ENCODE measurements around the gene TRIM2. TPM values are rescaled to one million over a fixed set of nuclear protein-coding genes. Genes with fewer than 3 reads are reported as not detected.

Gene TRIM2
- total and polyA plus RNA-seq, 2 of the 8 experiments (the other 6 are each of a cell fraction or from before 2014, with no cell fraction given) = 34.0 to 59.8 TPM

- Histone ChIP-seq H3K23me2 (ENCODE audit: low read depth, low read length) (no peaks in the 10 kb centered on the region), H3K36me3 (ENCODE audit: control insufficient read depth in 2 of 4, insufficient read depth in 4 of 4, low read length in 3 of 4) (peaks cover 0 to 30% (median 10%) of the 10 kb centered on the region in 4 experiments; a peak in 5 of 8 replicates), H3K4me3 (ENCODE audit: extremely low read depth in 1 of 4, insufficient read depth in 2 of 4, low read depth in 3 of 4, low read length in 4 of 4) (no peak overlapping the region), H3K9ac (replicated peaks in 1 of 4; ENCODE audit: extremely low read depth in 1 of 4, low read depth in 3 of 4, low read length in 3 of 4) (no peak overlapping the region), H3K4ac (replicated peaks; ENCODE audit: insufficient read length, low read depth, low read length) (no peak overlapping the region), H2AFZ (ENCODE audit: low read length) (no peak overlapping the region), H4K91ac (replicated peaks; ENCODE audit: insufficient read length, low read length) (no peak overlapping the region), H2BK20ac (ENCODE audit: low read length) (no peak overlapping the region), H3K27ac (ENCODE audit: low read depth, low read length) (no peak overlapping the region), H4K8ac (ENCODE audit: extremely low read depth, insufficient read depth, low read length) (no peak overlapping the region), H3K56ac (replicated peaks; ENCODE audit: insufficient read length, low read depth, low read length) (no peak overlapping the region), H3K27me3 (replicated peaks in 1 of 4; ENCODE audit: control insufficient read depth in 3 of 4, extremely low read depth in 1 of 4, insufficient read depth in 3 of 4, low read length in 3 of 4) (no peaks in the 10 kb centered on the region), H2AK5ac (ENCODE audit: low read depth, low read length) (no peak overlapping the region), H2BK15ac (ENCODE audit: low read length) (no peak overlapping the region), H3K79me1 (ENCODE audit: low read depth, low read length) (no peaks in the 10 kb centered on the region), H2BK5ac (ENCODE audit: low read depth, low read length) (no peak overlapping the region), H4K20me1 (replicated peaks in 1 of 2; ENCODE audit: control insufficient read depth in 1 of 2, insufficient read depth in 2 of 2, low read length in 2 of 2) (peaks cover 0 to 5% of the 10 kb centered on the region in 2 experiments), H3K79me2 (ENCODE audit: control insufficient read depth in 1 of 2, insufficient read depth in 2 of 2, low read length in 2 of 2) (peaks cover 0 to 22% of the 10 kb centered on the region in 2 experiments; a peak in 2 of 4 replicates), H4K5ac (ENCODE audit: insufficient read length, low read depth, low read length) (no peak overlapping the region), H3K18ac (ENCODE audit: extremely low read depth, low read length) (no peak overlapping the region), H3K4me2 (ENCODE audit: insufficient read depth in 1 of 2, low read depth in 2 of 2, low read length in 2 of 2) (no peak overlapping the region), H3K9me3 (ENCODE audit: insufficient read depth in 2 of 2, low read depth in 1 of 2, low read length in 1 of 2) (no peaks in the 10 kb centered on the region), H3K4me1 (replicated peaks in 1 of 4; ENCODE audit: control insufficient read depth in 3 of 4, insufficient read depth in 4 of 4, low read length in 3 of 4) (peaks cover 4 to 14% (median 9%) of the 10 kb centered on the region in 4 experiments; a peak in 5 of 7 replicates), H2BK12ac (ENCODE audit: low read depth, low read length) (no peak overlapping the region), H3K14ac (ENCODE audit: insufficient read length) (no peak overlapping the region), H3K23ac (ENCODE audit: insufficient read length) (no peak overlapping the region), H2BK120ac (replicated peaks; ENCODE audit: low read depth, low read length) (no peak overlapping the region)
- CTCF ChIA-PET (ENCODE audit: partially characterized antibody) = interaction anchor here (0.6 to 2.2 kb wide), 8 partner anchors 12 to 146 kb away, joined by 3 to 9 read pairs (median 4); no protein-coding TSS in a partner anchor
- DNase-seq (ENCODE audit: low read depth in 1 of 2, low spot score in 2 of 2) (no peak), FAIRE-seq (no peak)
- POLR2A ChIA-PET (ENCODE audit: partially characterized antibody) = interaction anchor here (0.8 to 1.5 kb wide), 4 partner anchors 13 to 19 kb away, joined by 3 to 5 read pairs (median 4); no protein-coding TSS in a partner anchor
- 89% methylated on average over 3 of the region's 3 CpGs; no CpG with 5 or more reads in 1 of the 2 experiments for WGBS, 2 experiments (ENCODE audit: extremely low coverage in 1 of 2, insufficient coverage in 1 of 2, insufficient read length in 1 of 2, insufficient replicate concordance in 2 of 2, low coverage in 1 of 2, low lambda C conversion rate in 2 of 2, missing lambda C conversion rate in 1 of 2)
- no peak for TF ChIP-seq PHF8 (conservative IDR thresholded peaks at IDR 0.05; ENCODE audit: low read depth, low read length)
- TF ChIP-seq EGR1 (IDR thresholded peaks at IDR 0.05; ENCODE audit: borderline replicate concordance, low read depth, low read length) = no peak
- no peak for TF ChIP-seq CEBPB (IDR thresholded peaks at IDR 0.05; ENCODE audit: low read depth, low read length)
- TF ChIP-seq SP2 (IDR thresholded peaks at IDR 0.05; ENCODE audit: low read length) = no peak
- no peak for TF ChIP-seq ASH2L (IDR thresholded peaks at IDR 0.05; ENCODE audit: low read length)
- TF ChIP-seq FOSL1 (IDR thresholded peaks at IDR 0.05; ENCODE audit: insufficient read depth, low read depth, low read length) = no peak
- no peak for TF ChIP-seq HDAC2 (IDR thresholded peaks at IDR 0.05; ENCODE audit: borderline replicate concordance in 1 of 2, low read depth in 2 of 2, low read length in 2 of 2)
- TF ChIP-seq TEAD4 (IDR thresholded peaks at IDR 0.05; ENCODE audit: low read depth, low read length) = no peak
- TF ChIP-seq SP1 (IDR thresholded peaks at IDR 0.05; ENCODE audit: low read depth, low read length) = no peak
- no peak for TF ChIP-seq SUZ12 (IDR thresholded peaks at IDR 0.05; ENCODE audit: low read length)
- TF ChIP-seq SP4 (IDR thresholded peaks at IDR 0.05; ENCODE audit: low read length) = no peak
- TF ChIP-seq ATF3 (IDR thresholded peaks at IDR 0.05; ENCODE audit: insufficient read depth, low read depth, low read length) = no peak
- no peak for TF ChIP-seq TAF7 (optimal IDR thresholded peaks at IDR 0.05; ENCODE audit: borderline replicate concordance, low read depth, low read length)
- no peak for TF ChIP-seq CHD1 (IDR thresholded peaks at IDR 0.05; ENCODE audit: low read depth, low read length)
Observed at GRCh38 chr4:153276971-153277370, 72.7 kb downstream of the TRIM2 start.
